ENCODE results near the gene STK10. TPM values are rescaled to one million over a fixed set of nuclear protein-coding genes. Genes with fewer than 3 reads are reported as not detected.

Gene STK10
- polyA plus RNA-seq, 1 experiment: 14.3 TPM

- no peak for DNase-seq (ENCODE audit: low read depth)
- ChIA-PET POLR2A (no interaction called here), CTCF (interaction anchor here (0.6 to 7.6 kb wide), 3 partner anchors 11 to 199 kb away, joined by 3 to 106 read pairs (median 3); no protein-coding TSS in a partner anchor)
- no peaks in the 10 kb centered on the region for H3K27me3 ChIP-seq (ENCODE audit: control insufficient read depth, insufficient read depth, low read length)
- no peak overlapping the region for H3K4me3 ChIP-seq (ENCODE audit: low read depth, low read length)
- no peak for TF ChIP-seq CTCF (IDR thresholded peaks at IDR 0.05; ENCODE audit: insufficient read depth, low read depth, low read length)
- no peaks in the 10 kb centered on the region; the same call in 1 of the 2 replicates for H3K36me3 ChIP-seq (ENCODE audit: control insufficient read depth, insufficient read depth, low read length)
These were observed 4.1 kb downstream of the STK10 start for GRCh38 chr5:172183881-172184280.

DNA sequence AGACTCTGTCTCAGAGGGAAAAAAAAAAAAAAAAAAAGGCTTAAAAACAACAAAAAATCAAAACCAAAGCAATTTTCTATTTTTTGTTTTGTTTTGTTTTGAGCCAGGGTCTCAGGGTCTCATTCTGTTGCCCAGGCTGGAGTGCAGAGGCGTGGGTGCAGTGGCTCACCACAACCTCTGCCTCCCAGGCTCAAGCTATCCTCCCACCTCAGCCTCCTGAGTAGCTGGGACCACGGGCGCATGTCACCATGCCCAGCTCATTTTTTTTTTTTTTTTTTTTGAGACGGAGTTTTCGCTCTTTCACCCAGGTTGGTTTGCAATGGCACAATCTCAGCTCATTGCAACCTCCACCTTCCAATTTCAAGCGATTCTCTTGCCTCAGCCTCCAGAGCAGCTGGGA lies 5.7 kb downstream of the STK10 start:
- no peak overlapping the region for H3K4me3 ChIP-seq (ENCODE audit: low read depth, low read length)
- TF ChIP-seq CTCF (IDR thresholded peaks at IDR 0.05; ENCODE audit: insufficient read depth, low read depth, low read length): no peak
- ChIA-PET CTCF (interaction anchor here (1.2 kb wide), 1 partner anchor 101 kb away, joined by 4 read pairs; the partner anchor contains the start of gene UBTD2), POLR2A (interaction anchor here (0.6 kb wide), 1 partner anchor 10 kb away, joined by 3 read pairs; no protein-coding TSS in a partner anchor)
- DNase-seq (ENCODE audit: low read depth): no peak
- no peaks in the 10 kb centered on the region for H3K27me3 ChIP-seq (ENCODE audit: control insufficient read depth, insufficient read depth, low read length)
- H3K36me3 ChIP-seq (ENCODE audit: control insufficient read depth, insufficient read depth, low read length): no peaks in the 10 kb centered on the region; the same call in 1 of the 2 replicates

- POLR2A ChIA-PET: no interaction called here
These were observed 7.1 kb downstream of the STK10 start for GRCh38 chr5:172180936-172181335.

DNA sequence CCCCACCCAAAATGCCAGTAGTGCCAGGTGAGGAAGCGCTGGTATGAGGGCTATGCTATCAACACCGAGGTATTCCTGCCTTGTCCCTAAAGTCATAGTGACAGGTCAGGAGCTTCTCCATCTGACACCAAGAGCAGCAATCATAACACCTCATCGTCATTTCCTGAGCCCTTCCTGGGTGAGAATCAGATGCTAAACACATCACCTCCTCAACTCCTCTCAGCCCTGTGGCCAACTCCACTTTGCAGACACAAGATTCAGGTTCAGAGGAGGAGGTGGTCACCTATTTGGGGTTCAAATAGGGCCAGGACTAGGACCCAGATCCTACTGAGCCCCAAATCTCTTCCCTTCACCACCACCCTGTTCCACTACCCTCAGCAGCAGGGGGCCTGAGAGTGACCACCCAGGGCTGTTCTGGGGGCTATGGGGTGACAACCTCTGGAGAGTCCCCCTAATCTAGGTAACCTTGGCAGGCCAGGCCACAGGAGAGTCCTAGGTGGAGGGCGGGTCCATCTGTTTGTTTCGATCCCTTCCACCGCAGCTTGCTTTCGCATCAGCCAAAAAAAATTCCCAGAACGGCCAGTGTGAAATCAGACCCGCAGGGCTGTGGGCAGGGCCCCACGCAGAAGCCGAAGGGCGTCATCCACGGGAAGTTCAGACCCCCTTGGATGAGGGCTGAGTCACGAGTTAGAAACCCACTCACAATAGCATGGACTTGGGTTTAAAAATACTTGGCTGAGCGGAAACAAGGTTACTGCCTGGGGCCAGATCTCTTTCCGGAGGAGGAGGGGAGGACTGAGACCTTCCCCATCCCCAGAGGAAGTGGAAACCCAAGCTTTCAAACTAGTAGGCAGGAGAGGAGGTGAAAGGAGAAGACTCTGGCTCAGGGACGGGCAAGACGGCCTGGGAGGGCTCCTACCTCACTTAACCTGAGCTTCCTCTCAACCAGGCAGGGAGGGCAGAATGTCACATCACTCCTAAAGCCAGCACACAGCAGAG lies 8.7 kb downstream of the STK10 start:
- POLR2A ChIA-PET: interaction anchor here (0.6 kb wide), 1 partner anchor 16 kb away, joined by 5 read pairs; no protein-coding TSS in a partner anchor
- Histone ChIP-seq H3K4me3 (ENCODE audit: low read depth, low read length) (no peak overlapping the region), H3K27me3 (ENCODE audit: control insufficient read depth, insufficient read depth, low read length) (no peaks in the 10 kb centered on the region), H3K36me3 (ENCODE audit: control insufficient read depth, insufficient read depth, low read length) (no peaks in the 10 kb centered on the region)
- DNase-seq (ENCODE audit: low read depth): no peak
- CTCF ChIA-PET: interaction anchor here (1.1 to 1.2 kb wide), 3 partner anchors 9 to 25 kb away, joined by 3 to 5 read pairs (median 3); partner anchors contain the start of gene STK10
- no peak for TF ChIP-seq CTCF (IDR thresholded peaks at IDR 0.05; ENCODE audit: insufficient read depth, low read depth, low read length)

More at GRCh38 chr5:172180936-172181335, 7.1 kb downstream of the STK10 start:
- no peak for TF ChIP-seq CTCF (IDR thresholded peaks at IDR 0.05; ENCODE audit: insufficient read depth, low read depth, low read length)
- CTCF ChIA-PET: interaction anchor here (0.6 to 0.7 kb wide), 2 partner anchors 9 to 209 kb away, joined by 3 to 4 read pairs; no protein-coding TSS in a partner anchor
- Histone ChIP-seq H3K27me3 (ENCODE audit: control insufficient read depth, insufficient read depth, low read length) (no peaks in the 10 kb centered on the region), H3K36me3 (ENCODE audit: control insufficient read depth, insufficient read depth, low read length) (no peaks in the 10 kb centered on the region; the same call in 1 of the 2 replicates), H3K4me3 (ENCODE audit: low read depth, low read length) (no peak overlapping the region)
- DNase-seq (ENCODE audit: low read depth): no peak

Measured in BJ (cell line).